GM12875 (cell line): Measurements from ENCODE around the gene BDKRB2.

Source experiments
- H3K4me3 ChIP-seq: one replicate; pipeline ENCODE4 v1.5.1; 2011; ENCODE audit warnings: low read depth, low read length, control low read depth
- CTCF ChIP-seq: IDR thresholded peaks from 2 replicates; pipeline ENCODE4 v1.5.1; 2011; ENCODE audit warnings: low read depth, mild to moderate bottlenecking, control low read depth, inconsistent platforms, low read length, moderate library complexity, borderline replicate concordance; ENCODE audit not compliant: insufficient read depth

Gene BDKRB2

GRCh38 chr14:96251656-96252155 is 47.1 kb downstream of the BDKRB2 start:
- no peak overlapping the region for H3K4me3 ChIP-seq
- no peak for TF ChIP-seq CTCF

- H3K4me3 ChIP-seq: no peak overlapping the region
- no peak for TF ChIP-seq CTCF
Measured at GRCh38 chr14:96252323-96252998, 47.8 kb downstream of the BDKRB2 start.

GRCh38 chr14:96252999-96253539 is 48.4 kb downstream of the BDKRB2 start:
- TF ChIP-seq CTCF: no peak
- H3K4me3 ChIP-seq: no peak overlapping the region

GRCh38 chr14:96254687-96255086 is 50.0 kb downstream of the BDKRB2 start:
- H3K4me3 ChIP-seq: no peak overlapping the region
- no peak for TF ChIP-seq CTCF

GRCh38 chr14:96255501-96256366 is 51.1 kb downstream of the BDKRB2 start, which contains the start of gene BDKRB1:
TSS of gene BDKRB1 (plus strand) at chr14:96256210. CDS start at chr14:96263683, 7,473 bp downstream.
- no peak for TF ChIP-seq CTCF
- no peak within 1 kb of the TSS for H3K4me3 ChIP-seq

GRCh38 chr14:96256407-96256806 is 51.8 kb downstream of the BDKRB2 start:
- no peak for TF ChIP-seq CTCF
- no peak overlapping the region for H3K4me3 ChIP-seq
